ENCODE measurements around the gene RMRP. TPM values are rescaled to one million over a fixed set of nuclear protein-coding genes. Genes with fewer than 3 reads are reported as not detected.

RMRP gene
- total RNA-seq, 1 donor from 2014 or later, result 35,708 TPM

GRCh38 chr9:35703906-35704672 lies 46.3 kb upstream of the RMRP start:
- TF ChIP-seq, protein P1, sequence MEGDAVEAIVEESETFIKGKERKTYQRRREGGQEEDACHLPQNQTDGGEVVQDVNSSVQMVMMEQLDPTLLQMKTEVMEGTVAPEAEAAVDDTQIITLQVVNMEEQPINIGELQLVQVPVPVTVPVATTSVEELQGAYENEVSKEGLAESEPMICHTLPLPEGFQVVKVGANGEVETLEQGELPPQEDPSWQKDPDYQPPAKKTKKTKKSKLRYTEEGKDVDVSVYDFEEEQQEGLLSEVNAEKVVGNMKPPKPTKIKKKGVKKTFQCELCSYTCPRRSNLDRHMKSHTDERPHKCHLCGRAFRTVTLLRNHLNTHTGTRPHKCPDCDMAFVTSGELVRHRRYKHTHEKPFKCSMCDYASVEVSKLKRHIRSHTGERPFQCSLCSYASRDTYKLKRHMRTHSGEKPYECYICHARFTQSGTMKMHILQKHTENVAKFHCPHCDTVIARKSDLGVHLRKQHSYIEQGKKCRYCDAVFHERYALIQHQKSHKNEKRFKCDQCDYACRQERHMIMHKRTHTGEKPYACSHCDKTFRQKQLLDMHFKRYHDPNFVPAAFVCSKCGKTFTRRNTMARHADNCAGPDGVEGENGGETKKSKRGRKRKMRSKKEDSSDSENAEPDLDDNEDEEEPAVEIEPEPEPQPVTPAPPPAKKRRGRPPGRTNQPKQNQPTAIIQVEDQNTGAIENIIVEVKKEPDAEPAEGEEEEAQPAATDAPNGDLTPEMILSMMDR (IDR thresholded peaks at IDR 0.05; ENCODE audit: partially characterized antibody, unreplicated experiment), result no peak
- Mint-ChIP-seq H3K4me3 (ENCODE audit: unreplicated experiment) (no peak overlapping the region), H3K9me3 (ENCODE audit: unreplicated experiment) (no peaks in the 10 kb centered on the region), H3K4me1 (ENCODE audit: low read depth, unreplicated experiment) (no peaks in the 10 kb centered on the region), H3K27ac (ENCODE audit: unreplicated experiment) (no peak overlapping the region), H3K27me3 (ENCODE audit: unreplicated experiment) (peaks cover under 1% of the 10 kb centered on the region), H3K36me3 (ENCODE audit: unreplicated experiment) (peaks cover 12% of the 10 kb centered on the region)
- no peak for DNase-seq

DNA sequence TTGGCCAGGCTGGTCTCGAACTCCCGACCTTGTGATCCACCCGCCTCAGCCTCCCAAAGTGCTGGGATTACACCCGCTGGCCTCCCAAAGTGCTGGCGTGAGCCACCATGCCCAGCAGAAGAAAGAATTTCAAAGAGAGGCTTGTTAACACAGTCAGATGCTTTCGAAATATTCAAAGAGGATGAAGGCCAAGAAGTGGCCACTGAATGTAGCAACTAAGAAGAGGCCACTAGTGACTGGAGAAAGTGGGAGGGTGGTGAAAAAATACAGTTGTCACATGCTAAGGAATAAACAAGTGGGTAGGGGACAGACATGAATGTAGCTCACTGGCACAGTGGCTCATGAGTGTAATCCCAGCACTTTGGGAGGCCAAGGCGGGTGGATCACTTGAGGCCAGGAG lies 44.9 kb upstream of the RMRP start:
- H3K9me3 Mint-ChIP-seq (ENCODE audit: unreplicated experiment), result no peaks in the 10 kb centered on the region
- no peak for DNase-seq
- H3K4me1 Mint-ChIP-seq (ENCODE audit: low read depth, unreplicated experiment), result no peaks in the 10 kb centered on the region
- TF ChIP-seq, protein P1 (IDR thresholded peaks at IDR 0.05; ENCODE audit: partially characterized antibody, unreplicated experiment), result no peak
- no peak overlapping the region for H3K4me3 Mint-ChIP-seq (ENCODE audit: unreplicated experiment)
- H3K36me3 Mint-ChIP-seq (ENCODE audit: unreplicated experiment), result peaks cover 5% of the 10 kb centered on the region
- H3K27ac Mint-ChIP-seq (ENCODE audit: unreplicated experiment), result no peak overlapping the region
- H3K27me3 Mint-ChIP-seq (ENCODE audit: unreplicated experiment), result no peaks in the 10 kb centered on the region

- TF ChIP-seq, protein P1 (IDR thresholded peaks at IDR 0.05; ENCODE audit: partially characterized antibody, unreplicated experiment), result no peak
- H3K27me3 Mint-ChIP-seq (ENCODE audit: unreplicated experiment), result peaks cover 2% of the 10 kb centered on the region
- no peaks in the 10 kb centered on the region for H3K9me3 Mint-ChIP-seq (ENCODE audit: unreplicated experiment)
- H3K36me3 Mint-ChIP-seq (ENCODE audit: unreplicated experiment), result no peaks in the 10 kb centered on the region
- no peak overlapping the region for H3K4me3 Mint-ChIP-seq (ENCODE audit: unreplicated experiment)
- H3K27ac Mint-ChIP-seq (ENCODE audit: unreplicated experiment), result no peak overlapping the region
- no peaks in the 10 kb centered on the region for H3K4me1 Mint-ChIP-seq (ENCODE audit: low read depth, unreplicated experiment)
- no peak for DNase-seq
Observed at GRCh38 chr9:35700942-35701341, 43.1 kb upstream of the RMRP start.

DNA sequence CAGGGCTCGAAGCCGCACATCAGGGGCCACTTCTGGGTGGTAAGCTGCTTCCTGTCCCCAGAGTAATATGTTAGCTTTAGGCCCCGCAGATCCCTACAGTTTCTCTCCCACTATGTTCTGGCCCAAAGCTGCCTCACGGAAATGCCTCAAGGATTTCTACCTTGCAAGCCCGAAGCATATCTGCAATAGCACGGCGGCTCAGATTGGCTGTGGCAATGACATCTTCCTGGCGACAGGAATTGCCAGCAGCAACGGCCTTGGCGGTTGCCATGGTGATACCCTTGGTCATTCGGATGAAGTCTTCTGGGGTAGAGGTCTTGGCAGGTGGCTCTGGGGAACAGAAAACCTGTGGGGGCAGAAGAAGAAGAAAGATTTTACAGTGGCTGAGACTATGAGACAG lies 42.2 kb upstream of the RMRP start:
- Mint-ChIP-seq H3K4me3 (ENCODE audit: unreplicated experiment) (no peak overlapping the region), H3K9me3 (ENCODE audit: unreplicated experiment) (no peaks in the 10 kb centered on the region), H3K27me3 (ENCODE audit: unreplicated experiment) (peaks cover 2% of the 10 kb centered on the region), H3K27ac (ENCODE audit: unreplicated experiment) (no peak overlapping the region), H3K36me3 (ENCODE audit: unreplicated experiment) (no peaks in the 10 kb centered on the region), H3K4me1 (ENCODE audit: low read depth, unreplicated experiment) (no peaks in the 10 kb centered on the region)
- no peak for DNase-seq
- TF ChIP-seq, protein P1 (IDR thresholded peaks at IDR 0.05; ENCODE audit: partially characterized antibody, unreplicated experiment), result no peak

- Mint-ChIP-seq H3K4me3 (ENCODE audit: unreplicated experiment) (no peak overlapping the region), H3K9me3 (ENCODE audit: unreplicated experiment) (no peaks in the 10 kb centered on the region), H3K27ac (ENCODE audit: unreplicated experiment) (no peak overlapping the region), H3K27me3 (ENCODE audit: unreplicated experiment) (peaks cover 2% of the 10 kb centered on the region), H3K36me3 (ENCODE audit: unreplicated experiment) (no peaks in the 10 kb centered on the region), H3K4me1 (ENCODE audit: low read depth, unreplicated experiment) (no peaks in the 10 kb centered on the region)
- TF ChIP-seq, protein P1 (IDR thresholded peaks at IDR 0.05; ENCODE audit: partially characterized antibody, unreplicated experiment), result no peak
- no peak for DNase-seq
Observed at GRCh38 chr9:35698231-35698630, 40.4 kb upstream of the RMRP start.

All from glutamatergic neuron (in vitro differentiated cells).